Gastroesophageal sphincter (tissue), 4 donors: Measurements from ENCODE around the gene SLC66A1. TPM values are rescaled to one million over a fixed set of nuclear protein-coding genes. Genes with fewer than 3 reads are reported as not detected.
"Not testable (repeated sequence)": the region's sequence is repeated elsewhere in the genome, so short reads cannot be mapped to it uniquely, and the experiment has no call there.

Experiments
- ATAC-seq: fragments of 150-250 bp; one replicate; pipeline ENCODE4 v1.9.1; 2016; ENCODE audit warnings: mild to moderate bottlenecking, moderate library complexity
- H3K27ac ChIP-seq, 4 donors: fragments of 200-600 bp; sonication (generic) in 3 of 4; 1 replicate in 3 of 4; 2 replicates in 1 of 4; pipeline ENCODE4 v1.5.1; 2016 to 2019
- H3K27me3 ChIP-seq: fragments of 200-600 bp; sonication (generic); one replicate; pipeline ENCODE4 v1.5.1; 2019
- H3K36me3 ChIP-seq, 2 donors: fragments of 200-600 bp; sonication (generic); one replicate each; pipeline ENCODE4 v1.5.1; 2019; ENCODE audit warnings: control low read depth in 1 of 2
- H3K4me1 ChIP-seq, 3 donors: fragments of 200-600 bp; sonication (generic); 1 replicate in 2 of 3; 2 replicates in 1 of 3; pipeline ENCODE4 v1.5.1; 2016 to 2019; ENCODE audit warnings: control low read depth in 2 of 3
- H3K4me3 ChIP-seq, 2 donors: fragments of 200-600 bp; sonication (generic); one replicate each; pipeline ENCODE4 v1.5.1; 2019; ENCODE audit warnings: mild to moderate bottlenecking in 1 of 2, moderate library complexity in 1 of 2
- H3K9me3 ChIP-seq, 3 donors: fragments of 200-600 bp; sonication (generic); one replicate each; pipeline ENCODE4 v1.5.1; 2017 to 2019; ENCODE audit warnings: control low read depth in 2 of 3
- CTCF ChIP-seq, 4 experiments: fragments of 200-600 bp in 2 of 4; fragments of 450-650 bp in 2 of 4; sonication (generic) in 1 of 4; IDR thresholded peaks; one replicate each; pipeline ENCODE4 v1.5.1; 2017 to 2019; ENCODE audit warnings: antibody characterized with exemption in 4 of 4, mild to moderate bottlenecking in 2 of 4, moderate library complexity in 2 of 4
- EP300 ChIP-seq: sonication (generic); formaldehyde crosslinking; IDR thresholded peaks from one replicate; pipeline ENCODE4 v1.6.1; 2017; ENCODE audit warnings: antibody characterized with exemption, mild to moderate bottlenecking
- POLR2A ChIP-seq, 2 donors: fragments of 450-650 bp; IDR thresholded peaks; one replicate each; pipeline ENCODE4 v1.6.1; 2017; ENCODE audit warnings: antibody characterized with exemption in 2 of 2, mild to moderate bottlenecking in 2 of 2, moderate library complexity in 1 of 2
- POLR2AphosphoS5 ChIP-seq: sonication (generic); formaldehyde crosslinking; IDR thresholded peaks from one replicate; pipeline ENCODE4 v1.6.1; 2017; ENCODE audit warnings: antibody characterized with exemption
- WGBS, 2 donors: methylation state at CpG; one replicate each; pipeline ENCODE4 v1.1.5; 2018; ENCODE audit warnings: low coverage in 1 of 2; 5-methylcytosine and 5-hydroxymethylcytosine counted together
- total RNA-seq, 4 donors: library from RNA; depleted of rRNA; stranded (reverse); fragments of >200 nt; gene quantifications; one replicate each; pipeline ENCODE4 v1.1.0, GENCODE V29; 2016

Gene SLC66A1
- total RNA-seq, 4 donors from 2014 or later = 8.1 to 12.3 (median 11.7) TPM

DNA sequence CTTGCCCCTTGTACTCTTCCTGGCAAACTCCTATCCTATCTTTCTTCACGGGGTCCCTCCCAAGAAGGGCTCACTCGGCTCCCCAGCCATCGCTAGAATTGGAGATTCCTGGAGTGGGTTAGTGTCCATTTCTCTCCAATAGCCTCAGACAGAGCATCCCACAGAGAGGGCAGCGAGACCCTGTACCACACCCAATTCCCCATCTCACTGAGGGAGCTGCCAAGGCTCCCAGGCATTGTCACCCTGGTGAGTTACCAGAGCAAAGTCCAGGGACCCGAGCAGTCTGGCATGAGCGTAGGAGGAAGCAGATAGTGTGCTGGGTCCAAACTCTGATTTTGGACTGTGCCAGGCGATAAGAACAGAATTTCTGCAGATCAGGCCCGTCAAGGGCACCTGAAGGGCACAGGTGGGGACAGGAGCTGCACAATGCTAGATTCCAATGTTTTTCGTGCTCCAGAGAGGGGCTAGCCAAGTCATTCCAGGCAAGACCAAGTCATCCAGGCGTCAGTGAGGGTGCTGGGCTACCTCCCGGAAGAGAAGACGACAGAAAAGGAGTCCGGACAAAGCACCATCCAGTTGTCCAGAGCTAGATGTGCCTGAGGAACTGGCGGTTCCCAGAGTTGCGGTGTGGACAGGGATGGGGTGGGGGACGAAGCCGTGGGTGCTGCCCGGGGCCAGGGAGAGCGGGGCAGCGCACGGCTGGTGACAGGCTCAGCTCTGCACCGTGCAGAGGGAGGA lies 38.9 kb upstream of the SLC66A1 start:
- ATAC-seq = peak; percentile 16
- Histone ChIP-seq H3K36me3 (no peaks in the 10 kb centered on the region), H3K27me3 (peaks cover 14% of the 10 kb centered on the region), H3K27ac (no peak overlapping the region), H3K4me1 (peaks cover 0 to 9% (median 0%) of the 10 kb centered on the region in 3 donors), H3K9me3 (peaks cover 0 to 11% (median 0%) of the 10 kb centered on the region in 3 donors), H3K4me3 (no peak overlapping the region)
- TF ChIP-seq EP300 = no peak
- TF ChIP-seq CTCF (IDR thresholded peaks at IDR 0.05) = no peak
- no peak for TF ChIP-seq POLR2AphosphoS5
- TF ChIP-seq POLR2A (IDR thresholded peaks at IDR 0.05) = no peak
- 98% methylated on average over 5 of the region's 22 CpGs; no CpG with 5 or more reads in 1 of the 2 donors for WGBS, 2 donors

DNA sequence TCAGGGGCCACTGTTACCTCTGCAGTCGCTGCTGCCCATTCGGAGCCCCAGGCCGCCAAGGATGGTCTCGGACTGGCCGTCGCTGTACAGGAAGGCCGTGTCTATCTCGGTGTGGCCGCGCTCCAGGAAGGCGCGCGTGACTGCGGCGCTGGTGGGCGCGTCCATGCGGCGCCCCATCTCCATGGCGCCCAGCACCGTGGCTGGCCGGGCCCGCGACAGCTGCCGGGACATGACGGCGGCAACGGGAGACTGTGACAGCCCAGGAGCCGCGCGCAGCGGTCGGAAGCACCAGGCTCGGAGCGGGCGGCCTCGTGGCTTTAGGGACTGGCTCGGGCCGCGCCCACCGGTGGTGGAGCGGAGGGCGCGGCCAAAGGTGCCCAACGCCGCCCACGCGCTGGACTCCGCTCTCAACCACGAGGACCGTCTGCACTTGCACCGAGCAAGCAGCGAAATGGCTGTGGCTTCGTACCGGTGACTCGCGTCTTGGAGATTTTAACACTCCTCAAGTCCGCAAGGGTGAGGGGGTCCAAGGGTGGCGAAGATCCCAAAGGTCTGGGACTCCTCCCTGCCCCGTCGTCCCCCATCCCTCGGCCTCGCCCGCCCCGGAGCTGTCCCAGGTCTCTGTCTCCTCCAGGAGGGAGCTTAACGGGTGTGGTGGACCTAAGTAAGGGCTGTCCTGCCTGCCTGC lies 38.1 kb upstream of the SLC66A1 start:
- not testable (repeated sequence) for H3K27ac ChIP-seq, H3K36me3 ChIP-seq, H3K4me1 ChIP-seq
- WGBS, 2 donors = no CpG with 5 or more reads among the region's 66 CpGs
- peak; percentile 28 for ATAC-seq
- Histone ChIP-seq H3K9me3 (peaks cover 0 to 11% (median 0%) of the 10 kb centered on the region in 3 donors), H3K4me3 (peak overlapping the region in 1 of 2 donors; percentile 30), H3K27me3 (peaks cover 14% of the 10 kb centered on the region)

GRCh38 chr1:19274636-19275035 lies 37.5 kb upstream of the SLC66A1 start:
- Histone ChIP-seq H3K4me3 (no peak overlapping the region), H3K4me1 (peaks cover 0 to 9% (median 0%) of the 10 kb centered on the region in 3 donors), H3K36me3 (no peaks in the 10 kb centered on the region), H3K27ac (no peak overlapping the region), H3K9me3 (peaks cover 0 to 11% (median 0%) of the 10 kb centered on the region in 3 donors), H3K27me3 (peaks cover 14% of the 10 kb centered on the region)
- 73 to 79% methylated on average over 2 to 5 of the region's 5 CpGs for WGBS, 2 donors
- no peak for TF ChIP-seq POLR2A (IDR thresholded peaks at IDR 0.05)
- no peak for TF ChIP-seq CTCF (IDR thresholded peaks at IDR 0.05)
- no peak for TF ChIP-seq EP300
- TF ChIP-seq POLR2AphosphoS5 = no peak
- ATAC-seq = no peak

DNA sequence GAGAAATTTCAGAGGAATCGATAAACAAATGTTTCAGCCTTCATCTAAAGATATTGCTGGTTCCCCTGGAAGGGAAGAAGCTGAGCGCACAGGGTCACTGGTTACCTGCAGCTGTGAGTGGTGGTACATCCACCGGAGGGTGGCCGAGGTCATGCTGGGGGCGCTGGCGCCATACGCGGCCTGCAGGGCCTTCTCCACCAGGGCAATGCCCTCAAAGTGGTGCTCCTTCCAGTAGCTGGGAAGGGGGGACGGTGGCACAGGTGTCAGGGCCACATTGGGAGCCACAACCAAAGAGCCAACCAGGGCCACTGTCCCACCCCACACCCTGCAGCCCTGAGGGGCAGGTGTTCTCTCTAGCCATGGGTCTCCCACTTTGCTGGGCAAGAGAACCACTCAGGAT lies 28.2 kb upstream of the SLC66A1 start:
- Histone ChIP-seq H3K27me3 (no peaks in the 10 kb centered on the region), H3K36me3 (peaks cover 0 to 20% of the 10 kb centered on the region in 2 donors), H3K9me3 (no peaks in the 10 kb centered on the region), H3K4me1 (peaks cover 0 to 9% (median 2%) of the 10 kb centered on the region in 3 donors), H3K27ac (no peak overlapping the region), H3K4me3 (no peak overlapping the region)
- TF ChIP-seq POLR2AphosphoS5 = no peak
- no peak for TF ChIP-seq POLR2A (IDR thresholded peaks at IDR 0.05)
- TF ChIP-seq CTCF (IDR thresholded peaks at IDR 0.05) = no peak
- no peak for TF ChIP-seq EP300
- WGBS, 2 donors = 80 to 92% methylated on average over 1 to 5 of the region's 9 CpGs
- ATAC-seq = no peak

- Histone ChIP-seq H3K9me3 (no peaks in the 10 kb centered on the region), H3K27ac (no peak overlapping the region), H3K4me1 (peaks cover 0 to 13% (median 4%) of the 10 kb centered on the region in 3 donors), H3K4me3 (no peak overlapping the region), H3K36me3 (peaks cover 0 to 20% of the 10 kb centered on the region in 2 donors), H3K27me3 (no peaks in the 10 kb centered on the region)
- WGBS, 2 donors = 90 to 98% methylated on average over 5 to 6 of the region's 8 CpGs
- TF ChIP-seq POLR2AphosphoS5 (no peak), EP300 (no peak), POLR2A (IDR thresholded peaks at IDR 0.05) (no peak), CTCF (IDR thresholded peaks at IDR 0.05) (no peak)
- ATAC-seq = no peak
Measured at GRCh38 chr1:19284881-19285280, 27.2 kb upstream of the SLC66A1 start.

DNA sequence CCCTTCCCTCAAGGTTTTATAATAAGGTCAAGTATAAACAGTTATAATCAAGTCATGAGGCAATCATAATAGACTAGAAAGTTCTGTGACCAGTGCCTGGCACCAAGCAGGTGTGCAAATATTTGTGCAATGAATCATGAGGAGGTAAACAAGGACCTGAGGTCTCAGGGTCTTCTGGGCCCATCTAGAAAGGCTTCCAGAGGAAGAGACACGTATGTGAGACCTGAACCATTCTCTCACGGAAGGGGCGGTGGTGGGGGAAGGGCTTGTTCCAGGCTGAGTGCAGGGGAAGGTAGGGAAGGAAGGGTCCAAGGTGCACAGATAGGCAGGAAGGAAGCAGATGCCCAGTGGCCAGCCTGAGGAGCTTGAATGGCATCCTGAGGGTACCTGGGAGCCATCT lies 26.8 kb upstream of the SLC66A1 start:
- not testable (repeated sequence) for H3K9me3 ChIP-seq, ATAC-seq, H3K4me3 ChIP-seq, H3K27me3 ChIP-seq, H3K27ac ChIP-seq
- peaks cover 0 to 13% (median 4%) of the 10 kb centered on the region in 3 donors for H3K4me1 ChIP-seq
- WGBS, 2 donors = no CpG with 5 or more reads among the region's 3 CpGs
- H3K36me3 ChIP-seq = peaks cover 0 to 20% of the 10 kb centered on the region in 2 donors

- not testable (repeated sequence) for H3K27ac ChIP-seq, H3K4me3 ChIP-seq, ATAC-seq, H3K27me3 ChIP-seq, H3K9me3 ChIP-seq
- H3K36me3 ChIP-seq = peaks cover 0 to 20% of the 10 kb centered on the region in 2 donors
- peaks cover 0 to 13% (median 4%) of the 10 kb centered on the region in 3 donors for H3K4me1 ChIP-seq
- 80% methylated on average over 1 to 2 of the region's 3 CpGs for WGBS, 2 donors
Measured at GRCh38 chr1:19285807-19286206, 26.3 kb upstream of the SLC66A1 start.
